SHP77 treated with DMSO at 0.1 percent for 48 hours (cell line): ENCODE results near the gene R3HDM2.
"Not testable (repeated sequence)": the region's sequence is repeated elsewhere in the genome, so short reads cannot be mapped to it uniquely, and the experiment has no call there.

ENCODE experiments used
- DNase-seq: peaks from one replicate; lab custom pipeline; 2025; lab: John Stamatoyannopoulos, UW

Gene R3HDM2

GRCh38 chr12:57426948-57427347 is 3.9 kb downstream of the R3HDM2 start:
- DNase-seq: not testable (repeated sequence)

GRCh38 chr12:57420482-57420881 is 10.4 kb downstream of the R3HDM2 start:
- DNase-seq: no peak

- DNase-seq: no peak
Measured at GRCh38 chr12:57419495-57419894, 11.3 kb downstream of the R3HDM2 start.

- no peak for DNase-seq
Measured at GRCh38 chr12:57418255-57418654, 12.6 kb downstream of the R3HDM2 start.

GRCh38 chr12:57416039-57416996 is 14.5 kb downstream of the R3HDM2 start:
- no peak for DNase-seq

- DNase-seq: no peak
Measured at GRCh38 chr12:57415088-57415487, 15.8 kb downstream of the R3HDM2 start.

- DNase-seq: not testable (repeated sequence)
Measured at GRCh38 chr12:57414160-57414559, 16.7 kb downstream of the R3HDM2 start.

GRCh38 chr12:57410534-57410933 is 20.3 kb downstream of the R3HDM2 start:
- no peak for DNase-seq

GRCh38 chr12:57404966-57405640 is 25.7 kb downstream of the R3HDM2 start:
- DNase-seq: no peak

GRCh38 chr12:57402156-57402555 is 28.7 kb downstream of the R3HDM2 start:
- DNase-seq: not testable (repeated sequence)

- no peak for DNase-seq
Measured at GRCh38 chr12:57401165-57401564, 29.7 kb downstream of the R3HDM2 start.

- not testable (repeated sequence) for DNase-seq
Measured at GRCh38 chr12:57399718-57400463, 31.0 kb downstream of the R3HDM2 start.

- no peak for DNase-seq
Measured at GRCh38 chr12:57397441-57397840, 33.4 kb downstream of the R3HDM2 start.

GRCh38 chr12:57395121-57395520 is 35.7 kb downstream of the R3HDM2 start:
- no peak for DNase-seq

GRCh38 chr12:57390174-57390573 is 40.7 kb downstream of the R3HDM2 start:
- DNase-seq: no peak

- no peak for DNase-seq
Measured at GRCh38 chr12:57389033-57389432, 41.8 kb downstream of the R3HDM2 start.

- DNase-seq: no peak
Measured at GRCh38 chr12:57388425-57388824, 42.4 kb downstream of the R3HDM2 start.

GRCh38 chr12:57386187-57386720 is 44.6 kb downstream of the R3HDM2 start:
- DNase-seq: no peak

- DNase-seq: no peak
Measured at GRCh38 chr12:57385586-57385985, 45.3 kb downstream of the R3HDM2 start.

- no peak for DNase-seq
Measured at GRCh38 chr12:57384478-57384877, 46.4 kb downstream of the R3HDM2 start.

GRCh38 chr12:57381693-57382220 is 49.1 kb downstream of the R3HDM2 start:
- no peak for DNase-seq

GRCh38 chr12:57380300-57380699 is 50.5 kb downstream of the R3HDM2 start:
- DNase-seq: no peak
